Measurements from ENCODE around the gene FLNB. TPM values are rescaled to one million over a fixed set of nuclear protein-coding genes. Genes with fewer than 3 reads are reported as not detected.

Gene FLNB
- total and polyA plus RNA-seq, 2 of the 4 experiments (the other 2 are of a cell fraction), result 78.0 to 136 TPM

GRCh38 chr3:58088501-58088900 lies 80.3 kb downstream of the FLNB start:
- no TSS peak for BruUV-seq (replicated peaks)
- H3K14ac ChIP-seq (replicated peaks; ENCODE audit: low read depth, low read length), result no peak overlapping the region
- no peak for ATAC-seq (ENCODE audit: low read depth)
- H3K4ac ChIP-seq (ENCODE audit: low read depth, low read length), result no peak overlapping the region
- H2AFZ ChIP-seq (replicated peaks; ENCODE audit: low read length, poor library complexity), result no peak overlapping the region
- no peak overlapping the region for H2AK9ac ChIP-seq (replicated peaks; ENCODE audit: low read depth, low read length, poor library complexity)
- no peak overlapping the region for H4K8ac ChIP-seq (ENCODE audit: low read depth in 2 of 2, low read length in 2 of 2)
- H4K5ac ChIP-seq (ENCODE audit: low read depth, low read length), result no peak overlapping the region
- no peak overlapping the region for H2BK5ac ChIP-seq (ENCODE audit: low read depth, low read length, poor library complexity, severe bottlenecking)
- CTCF ChIA-PET, result no interaction called here
- H3K56ac ChIP-seq (ENCODE audit: extremely low read depth, insufficient read depth, low read length), result no peak overlapping the region
- no peak overlapping the region for H3K4me2 ChIP-seq (ENCODE audit: low read depth, low read length)
- no CpG with 5 or more reads among the region's 3 CpGs for WGBS, 2 experiments (ENCODE audit: extremely low coverage in 2 of 2, insufficient read length in 1 of 2)
- H3K27me3 ChIP-seq (ENCODE audit: control insufficient read depth, insufficient read depth, low read length), result no peaks in the 10 kb centered on the region
- no peak overlapping the region for H3K9ac ChIP-seq (ENCODE audit: low read depth, low read length)
- dilution Hi-C loops (cut with HindIII; ENCODE audit: low sequenced_read_pairs, unreplicated experiment), result no loop called here
- no peaks in the 10 kb centered on the region; the same call in 1 of the 2 replicates for H3K4me1 ChIP-seq (ENCODE audit: control insufficient read depth, insufficient read depth, low read length)
- H2AK5ac ChIP-seq (ENCODE audit: low read depth, low read length), result no peak overlapping the region
- peaks cover 9% of the 10 kb centered on the region for H4K20me1 ChIP-seq (ENCODE audit: insufficient read depth, low read length)
- no peak for DNase-seq
- no peak overlapping the region for H2BK120ac ChIP-seq (ENCODE audit: low read depth, low read length)
- in situ Hi-C loops (cut with MboI; ENCODE audit: low sequenced_read_pairs), result no loop called here
- intact Hi-C loops (cut with micrococcal nuclease), result no loop called here
- TF ChIP-seq MAZ (IDR thresholded peaks at IDR 0.05; ENCODE audit: borderline replicate concordance, low read depth, low read length) (no peak), NFE2L2 (IDR thresholded peaks at IDR 0.05; ENCODE audit: low read depth, low read length) (no peak), CTCF (conservative IDR thresholded peaks at IDR 0.05; ENCODE audit: low read depth, low read length) (no peak), FOS (IDR thresholded peaks at IDR 0.05; ENCODE audit: low read depth, low read length) (no peak), BHLHE40 (IDR thresholded peaks at IDR 0.05; ENCODE audit: low read depth, low read length) (no peak), CHD1 (IDR thresholded peaks at IDR 0.05; ENCODE audit: low read depth, low read length) (no peak), SMC3 (IDR thresholded peaks at IDR 0.05; ENCODE audit: low read depth, low read length) (no peak), POLR2A (IDR thresholded peaks at IDR 0.05; ENCODE audit: low read depth, low read length) (no peak), RCOR1 (IDR thresholded peaks at IDR 0.05; ENCODE audit: insufficient replicate concordance, low read length) (no peak), MAFK (IDR thresholded peaks at IDR 0.05; ENCODE audit: low read depth, low read length) (no peak), USF2 (IDR thresholded peaks at IDR 0.05; ENCODE audit: low read depth, low read length) (no peak), RFX5 (IDR thresholded peaks at IDR 0.05; ENCODE audit: low read depth, low read length) (no peak), RAD21 (IDR thresholded peaks at IDR 0.05; ENCODE audit: low read length) (no peak), MXI1 (IDR thresholded peaks at IDR 0.05; ENCODE audit: borderline replicate concordance, low read depth, low read length) (no peak), ELK1 (IDR thresholded peaks at IDR 0.05; ENCODE audit: borderline replicate concordance, low read depth, low read length) (no peak)
- H3K4me3 ChIP-seq (ENCODE audit: insufficient read depth, low read depth, low read length), result no peak overlapping the region
- peaks cover 12% of the 10 kb centered on the region for H3K9me1 ChIP-seq (ENCODE audit: insufficient read depth, low read length)
- H4K91ac ChIP-seq (ENCODE audit: insufficient read depth, low read depth, low read length), result no peak overlapping the region
- H2BK20ac ChIP-seq (ENCODE audit: low read depth, low read length), result no peak overlapping the region
- no peak overlapping the region for H2BK15ac ChIP-seq (ENCODE audit: low read depth, low read length)
- no peak overlapping the region for H3K27ac ChIP-seq (ENCODE audit: insufficient read depth, low read length)
- H3K18ac ChIP-seq (ENCODE audit: low read depth, low read length), result no peak overlapping the region
- peaks cover 38 to 79% of the 10 kb centered on the region in 2 experiments for H3K79me1 ChIP-seq (ENCODE audit: low read depth in 1 of 2, low read length in 2 of 2)
- peaks cover 13% of the 10 kb centered on the region for H3K36me3 ChIP-seq (ENCODE audit: control insufficient read depth, insufficient read depth, low read length)
- H3K9me3 ChIP-seq (ENCODE audit: control insufficient read depth, insufficient read depth, low read length), result no peaks in the 10 kb centered on the region
- H3K23ac ChIP-seq (ENCODE audit: low read depth, low read length), result no peak overlapping the region
- POLR2A ChIA-PET (ENCODE audit: unreplicated experiment), result no interaction called here
